GM12878 (cell line): ENCODE results near the gene IMMP2L. TPM values are rescaled to one million over a fixed set of nuclear protein-coding genes. Genes with fewer than 3 reads are reported as not detected.

ENCODE experiments used
- ATAC-seq: fragments of 200-7000 bp; cut with Tn5 transposase; 3 replicates; pipeline ENCODE4 v1.9.1; 2020; ENCODE audit warnings: mild to moderate bottlenecking, moderate library complexity
- BruUV-seq: library from RNA; stranded (reverse); fragments of 400-500 nt; replicated peaks from 2 replicates; lab custom pipeline; 2021; lab: Mats Ljungman, UMichigan
- CTCF ChIA-PET: fragments of 300-600 bp; sonication (Branson Sonifier 250); formaldehyde crosslinking; extraction: SDS; loops from one replicate; lab custom pipeline; 2021; ENCODE audit warnings: inconsistent platforms; lab: Yijun Ruan, JAX
- POLR2A ChIA-PET: fragments of 350-600 bp; formaldehyde crosslinking; extraction: SDS; loops from one replicate; lab custom pipeline; 2021; ENCODE audit warnings: inconsistent platforms; lab: Charles Lee
- RAD21 ChIA-PET: fragments of 300-600 bp; sonication (Branson Sonifier 250); formaldehyde crosslinking; loops from one replicate; lab custom pipeline; 2023; ENCODE audit warnings: antibody characterized with exemption; ENCODE audit not compliant: unreplicated experiment; lab: Charles Lee
- SMC1A ChIA-PET: fragments of 300-600 bp; sonication (Branson Sonifier 250); formaldehyde crosslinking; loops from one replicate; lab custom pipeline; 2023; ENCODE audit not compliant: unreplicated experiment, uncharacterized antibody; lab: Charles Lee
- DNase-seq: peaks from one replicate; pipeline ENCODE4 v3.0.0-alpha.2; 2011; ENCODE audit warnings: low read depth, low spot score
- FAIRE-seq: peaks from 3 replicates; lab custom pipeline; 2011; peaks lifted over from hg19 to GRCh38; lab: Jason Lieb, UNC
- H2AFZ ChIP-seq: 2 replicates; pipeline ENCODE4 v1.6.0; 2011; ENCODE audit warnings: low read depth, low read length, control low read depth; ENCODE audit not compliant: control insufficient read depth
- H3K27ac ChIP-seq: 2 replicates; pipeline ENCODE4 v1.5.1; 2011; ENCODE audit warnings: control low read depth; ENCODE audit not compliant: control insufficient read depth, insufficient read depth
- H3K27me3 ChIP-seq, 2 experiments: replicated peaks in 1 of 2; 2 replicates each; pipeline versions ENCODE4 v1.6.0 to v1.6.1; 2011; ENCODE audit warnings: low read length in 1 of 2; ENCODE audit not compliant: control insufficient read depth in 2 of 2, insufficient read depth in 2 of 2
- H3K36me3 ChIP-seq, 2 experiments: 2 replicates each; pipeline ENCODE4 v1.5.1; 2011; ENCODE audit warnings: low read length in 1 of 2; ENCODE audit not compliant: control insufficient read depth in 2 of 2, insufficient read depth in 2 of 2
- H3K4me1 ChIP-seq: 2 replicates; pipeline ENCODE4 v1.6.1; 2011; ENCODE audit warnings: mild to moderate bottlenecking, low read length, moderate library complexity, mixed read lengths; ENCODE audit not compliant: control insufficient read depth, insufficient read depth
- H3K4me2 ChIP-seq: 2 replicates; pipeline ENCODE4 v1.6.0; 2011; ENCODE audit warnings: control low read depth; ENCODE audit not compliant: control insufficient read depth, insufficient read depth
- H3K4me3 ChIP-seq: fragments of 200-600 bp; sonication (generic); 2 replicates; pipeline ENCODE4 v1.5.1; 2016
- H3K79me2 ChIP-seq: 2 replicates; pipeline ENCODE4 v1.6.0; 2011; ENCODE audit warnings: low read length; ENCODE audit not compliant: control insufficient read depth, insufficient read depth
- H3K9ac ChIP-seq: 2 replicates; pipeline ENCODE4 v1.8.0; 2011; ENCODE audit warnings: low read length, control low read depth, mixed read lengths; ENCODE audit not compliant: control insufficient read depth, insufficient read depth
- H3K9me3 ChIP-seq: replicated peaks from 3 replicates; pipeline ENCODE4 v1.5.1; 2011; ENCODE audit warnings: mild to moderate bottlenecking, low read length; ENCODE audit not compliant: control insufficient read depth, insufficient read depth
- H4K20me1 ChIP-seq: 2 replicates; pipeline ENCODE4 v1.6.0; 2011; ENCODE audit not compliant: control insufficient read depth, insufficient read depth
- ATF2 ChIP-seq: IDR thresholded peaks from 2 replicates; pipeline ENCODE4 v1.6.1; 2012; ENCODE audit warnings: low read length, inconsistent platforms
- BCLAF1 ChIP-seq: fragments of 450-650 bp; IDR thresholded peaks from 2 replicates; pipeline ENCODE4 v1.6.1; 2017; ENCODE audit warnings: antibody characterized with exemption, mild to moderate bottlenecking, moderate library complexity
- CBX5 ChIP-seq: sonication (generic); IDR thresholded peaks from 2 replicates; pipeline ENCODE4 v1.6.1; 2016; ENCODE audit warnings: low read depth, moderate library complexity, mild to moderate bottlenecking, inconsistent platforms
- FOXM1 ChIP-seq: IDR thresholded peaks from 2 replicates; pipeline ENCODE4 v1.6.1; 2012; ENCODE audit warnings: low read depth, mild to moderate bottlenecking, inconsistent platforms, low read length, moderate library complexity
- MYC ChIP-seq: IDR thresholded peaks from 2 replicates; pipeline ENCODE4 v1.6.1; 2011; ENCODE audit warnings: mild to moderate bottlenecking, low read length, moderate library complexity, inconsistent platforms; ENCODE audit not compliant: insufficient read depth, insufficient replicate concordance, insufficient read length, severe bottlenecking
- NFYB ChIP-seq: IDR thresholded peaks from 2 replicates; pipeline ENCODE4 v1.6.1; 2011; ENCODE audit warnings: low read depth, mild to moderate bottlenecking, low read length, improper control_type of control experiment, moderate library complexity; ENCODE audit not compliant: insufficient read depth
- POU2F2 ChIP-seq: IDR thresholded peaks from 3 replicates; pipeline ENCODE4 v1.6.1; 2011; ENCODE audit warnings: low read depth, mild to moderate bottlenecking, low read length, borderline replicate concordance
- RUNX3 ChIP-seq: IDR thresholded peaks from 2 replicates; pipeline ENCODE4 v1.6.1; 2012; ENCODE audit warnings: low read length, inconsistent platforms
- SMC3 ChIP-seq: IDR thresholded peaks from 2 replicates; pipeline ENCODE4 v1.6.1; 2011; ENCODE audit warnings: low read length, improper control_type of control experiment, borderline replicate concordance
- SREBF2 ChIP-seq: IDR thresholded peaks from 2 replicates; pipeline ENCODE4 v1.6.1; 2012; ENCODE audit warnings: mild to moderate bottlenecking, low read length
- SUPT20H ChIP-seq: IDR thresholded peaks from 2 replicates; pipeline ENCODE4 v1.6.1; 2011; ENCODE audit warnings: low read depth, mild to moderate bottlenecking, low read length, moderate library complexity, borderline replicate concordance; ENCODE audit not compliant: control insufficient read depth
- TBL1XR1 ChIP-seq: IDR thresholded peaks from 2 replicates; pipeline ENCODE4 v1.6.1; 2012; ENCODE audit warnings: low read depth, low read length, improper control_type of control experiment
- ZNF217 ChIP-seq: fragments of 450-650 bp; IDR thresholded peaks from 2 replicates; pipeline ENCODE4 v1.6.1; 2017; ENCODE audit warnings: antibody characterized with exemption, mild to moderate bottlenecking
- WGBS: methylation state at CpG from one replicate; pipeline ENCODE4 v1.1.6; 2016; ENCODE audit warnings: low lambda C conversion rate; ENCODE audit not compliant: insufficient replicate concordance, insufficient coverage; ENCODE audit errors: missing lambda C conversion rate; 5-methylcytosine and 5-hydroxymethylcytosine counted together
- in situ Hi-C: fragments of 300-500 bp; cut with MboI; formaldehyde crosslinking; loops from 9 replicates; pipeline ENCODE4 v1.14.3; 2018; ENCODE audit warnings: mixed read lengths
- intact Hi-C: fragments of 100-400 bp; cut with micrococcal nuclease; formaldehyde crosslinking; loops from one replicate; pipeline ENCODE4 v1.14.2; 2022; ENCODE audit not compliant: unreplicated experiment
- polyA plus RNA-seq, 11 experiments: library from polyadenylated mRNA; depleted of rRNA in 4 of 11; unstranded in 6 of 11; stranded (reverse) in 5 of 11; fragments of >200 nt; fragmentation: Nextera tagmentation in 4 of 11; fragmentation: Illumina TruSeq in 1 of 11; extraction: Ambion mirVana in 4 of 11; extraction: Trizol in 1 of 11; gene quantifications; 1 replicate in 1 of 11; 2 replicates in 10 of 11; pipeline versions ENCODE4 v1.2.1 to v1.2.3, GENCODE V29; 2011 to 2016; ENCODE audit warnings: inconsistent platforms in 2 of 11, missing spikeins in 2 of 11, low read depth in 1 of 11
- total RNA-seq, 4 experiments: library from RNA; depleted of rRNA in 3 of 4; stranded (reverse); fragments of >200 nt in 3 of 4; fragmentation: Illumina TruSeq in 1 of 4; extraction: Trizol in 1 of 4; gene quantifications; 2 replicates each; pipeline versions ENCODE4 v1.2.1 to v1.2.3, GENCODE V29; 2013 to 2021

Gene IMMP2L
- total and polyA plus RNA-seq, 10 of the 15 experiments (the other 5 are each of a cell fraction or from before 2014, with no cell fraction given), result 12.6 to 46.3 (median 19.6) TPM

- ChIA-PET POLR2A (no interaction called here), SMC1A (interaction anchor here (0.8 to 2.5 kb wide), 6 partner anchors 9 to 415 kb away, joined by 3 to 13 read pairs (median 4); no protein-coding TSS in a partner anchor), RAD21 (interaction anchor here (0.8 to 1.0 kb wide), 2 partner anchors 164 to 405 kb away, joined by 3 read pairs; no protein-coding TSS in a partner anchor), CTCF (interaction anchor here (0.6 to 0.8 kb wide), 3 partner anchors 8 to 116 kb away, joined by 4 to 8 read pairs (median 4); no protein-coding TSS in a partner anchor)
- DNase-seq (no peak), FAIRE-seq (no peak), ATAC-seq (no peak)
- Histone ChIP-seq H3K27ac (no peak overlapping the region), H4K20me1 (no peaks in the 10 kb centered on the region), H3K36me3 (no peaks in the 10 kb centered on the region), H3K9ac (no peak overlapping the region), H3K27me3 (no peaks in the 10 kb centered on the region), H3K4me3 (no peak overlapping the region), H3K9me3 (no peaks in the 10 kb centered on the region; the same call in 2 of the 3 replicates), H3K4me2 (no peak overlapping the region), H2AFZ (no peak overlapping the region), H3K79me2 (no peaks in the 10 kb centered on the region), H3K4me1 (no peaks in the 10 kb centered on the region)
- TF ChIP-seq CBX5 (no peak), SUPT20H (no peak), FOXM1 (no peak), NFYB (no peak), RUNX3 (no peak), BCLAF1 (no peak), SMC3 (no peak), SREBF2 (no peak), TBL1XR1 (no peak), ZNF217 (no peak), MYC (no peak), ATF2 (no peak), POU2F2 (no peak)
- intact Hi-C loops (no loop called here), in situ Hi-C loops (loop anchor here (10.0 kb wide), 1 partner anchor 236 kb away; no protein-coding TSS in a partner anchor)
- WGBS, result 81% methylated on average over 2 of the region's 2 CpGs
- BruUV-seq, result no TSS peak
These were observed 63.8 kb downstream of the IMMP2L start for GRCh38 chr7:111498391-111499007.
